Measurements from ENCODE around the gene MOK. TPM values are rescaled to one million over a fixed set of nuclear protein-coding genes. Genes with fewer than 3 reads are reported as not detected.

The MOK gene
- total RNA-seq, 4 donors from 2014 or later = 3.0 to 16.0 (median 11.1) TPM

GRCh38 chr14:102234331-102235264 lies 70.4 kb downstream of the MOK start:
- no peaks in the 10 kb centered on the region for H3K9me3 ChIP-seq
- WGBS, 2 donors (ENCODE audit: low coverage in 1 of 2) = 76 to 77% methylated on average over 26 to 34 of the region's 34 CpGs
- in situ Hi-C loops (cut with MboI; ENCODE audit: low pct_ligation_motif_present in 1 of 4, low pct_unique_long_range_greater_than_20kb in 1 of 4, low sequenced_read_pairs in 3 of 4) (loop anchor here in 2 of 4 donors (5.0 to 10.0 kb wide), 2 partner anchors 78 to 80 kb away; partner anchors contain the start of gene ZNF839 (in 1 of the 2)), intact Hi-C loops (cut with DNase I; ENCODE audit: low total_unique reads) (loop anchor here (2.0 kb wide), 1 partner anchor 80 kb away; no protein-coding TSS in a partner anchor)
- no peaks in the 10 kb centered on the region for H3K27me3 ChIP-seq
- H3K27ac ChIP-seq = no peak overlapping the region
- peaks cover 0 to 8% (median 3%) of the 10 kb centered on the region in 4 donors for H3K4me1 ChIP-seq
- DNase-seq = no peak
- H3K4me3 ChIP-seq = no peak overlapping the region
- no peaks in the 10 kb centered on the region for H3K36me3 ChIP-seq
- TF ChIP-seq EP300 (IDR thresholded peaks at IDR 0.05; ENCODE audit: low read depth) = no peak
- no peak for TF ChIP-seq POLR2AphosphoS5 (IDR thresholded peaks at IDR 0.05)
- no peak for TF ChIP-seq POLR2A (IDR thresholded peaks at IDR 0.05)
- TF ChIP-seq, protein P1, sequence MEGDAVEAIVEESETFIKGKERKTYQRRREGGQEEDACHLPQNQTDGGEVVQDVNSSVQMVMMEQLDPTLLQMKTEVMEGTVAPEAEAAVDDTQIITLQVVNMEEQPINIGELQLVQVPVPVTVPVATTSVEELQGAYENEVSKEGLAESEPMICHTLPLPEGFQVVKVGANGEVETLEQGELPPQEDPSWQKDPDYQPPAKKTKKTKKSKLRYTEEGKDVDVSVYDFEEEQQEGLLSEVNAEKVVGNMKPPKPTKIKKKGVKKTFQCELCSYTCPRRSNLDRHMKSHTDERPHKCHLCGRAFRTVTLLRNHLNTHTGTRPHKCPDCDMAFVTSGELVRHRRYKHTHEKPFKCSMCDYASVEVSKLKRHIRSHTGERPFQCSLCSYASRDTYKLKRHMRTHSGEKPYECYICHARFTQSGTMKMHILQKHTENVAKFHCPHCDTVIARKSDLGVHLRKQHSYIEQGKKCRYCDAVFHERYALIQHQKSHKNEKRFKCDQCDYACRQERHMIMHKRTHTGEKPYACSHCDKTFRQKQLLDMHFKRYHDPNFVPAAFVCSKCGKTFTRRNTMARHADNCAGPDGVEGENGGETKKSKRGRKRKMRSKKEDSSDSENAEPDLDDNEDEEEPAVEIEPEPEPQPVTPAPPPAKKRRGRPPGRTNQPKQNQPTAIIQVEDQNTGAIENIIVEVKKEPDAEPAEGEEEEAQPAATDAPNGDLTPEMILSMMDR (IDR thresholded peaks at IDR 0.05) = no peak

DNA sequence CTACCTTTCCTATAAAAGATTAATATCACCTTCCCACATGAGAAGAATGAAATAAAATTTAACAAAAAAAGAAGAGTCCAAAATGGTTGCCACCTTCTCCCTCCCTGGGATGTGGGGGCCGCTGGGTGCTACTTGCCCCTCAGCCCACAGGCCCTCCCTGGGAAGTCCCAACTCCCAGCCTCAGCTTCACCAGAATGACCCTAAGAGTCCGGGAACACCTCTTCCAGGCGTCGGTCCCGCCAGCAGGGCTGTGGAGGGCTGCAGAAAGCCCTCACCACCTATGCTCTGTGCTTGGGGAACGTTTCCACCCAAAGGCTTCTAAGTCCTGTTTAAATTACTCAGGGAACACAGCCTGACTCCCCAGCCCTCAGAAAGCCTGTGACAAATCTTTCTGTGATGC lies 71.9 kb downstream of the MOK start:
- WGBS, 2 donors (ENCODE audit: low coverage in 1 of 2) = 85% methylated on average over 6 of the region's 6 CpGs; no CpG with 5 or more reads in 1 of the 2 donors
- Histone ChIP-seq H3K9me3 (no peaks in the 10 kb centered on the region), H3K4me1 (peaks cover 0 to 8% (median 3%) of the 10 kb centered on the region in 4 donors), H3K27me3 (no peaks in the 10 kb centered on the region), H3K4me3 (no peak overlapping the region), H3K36me3 (no peaks in the 10 kb centered on the region), H3K27ac (no peak overlapping the region)
- in situ Hi-C loops (cut with MboI; ENCODE audit: low pct_ligation_motif_present in 1 of 4, low pct_unique_long_range_greater_than_20kb in 1 of 4, low sequenced_read_pairs in 3 of 4) (loop anchor here in 1 of 4 donors (10.0 kb wide), 1 partner anchor 82 kb away; the partner anchor contains the start of gene ZNF839), intact Hi-C loops (cut with DNase I; ENCODE audit: low total_unique reads) (no loop called here)
- no peak for DNase-seq
- no peak for TF ChIP-seq POLR2A (IDR thresholded peaks at IDR 0.05)
- TF ChIP-seq POLR2AphosphoS5 (IDR thresholded peaks at IDR 0.05) = no peak
- no peak for TF ChIP-seq EP300 (IDR thresholded peaks at IDR 0.05; ENCODE audit: low read depth)
- TF ChIP-seq, protein P1 (IDR thresholded peaks at IDR 0.05) = no peak

- DNase-seq = no peak
- 85% methylated on average over 9 of the region's 9 CpGs; no CpG with 5 or more reads in 1 of the 2 donors for WGBS, 2 donors (ENCODE audit: low coverage in 1 of 2)
- intact Hi-C loops (cut with DNase I; ENCODE audit: low total_unique reads) = no loop called here
These were observed 72.7 kb downstream of the MOK start for GRCh38 chr14:102232348-102232625.

More at GRCh38 chr14:102232348-102232625, 72.7 kb downstream of the MOK start:
- Histone ChIP-seq H3K4me3 (no peak overlapping the region), H3K36me3 (no peaks in the 10 kb centered on the region), H3K9me3 (no peaks in the 10 kb centered on the region), H3K4me1 (peaks cover 0 to 8% (median 3%) of the 10 kb centered on the region in 4 donors), H3K27me3 (no peaks in the 10 kb centered on the region), H3K27ac (no peak overlapping the region)
- in situ Hi-C loops (cut with MboI; ENCODE audit: low pct_ligation_motif_present in 1 of 4, low pct_unique_long_range_greater_than_20kb in 1 of 4, low sequenced_read_pairs in 3 of 4) = loop anchor here in 1 of 4 donors (10.0 kb wide), 1 partner anchor 83 kb away; the partner anchor contains the start of gene ZNF839
- TF ChIP-seq, protein P1 (IDR thresholded peaks at IDR 0.05) = no peak
- no peak for TF ChIP-seq POLR2AphosphoS5 (IDR thresholded peaks at IDR 0.05)
- TF ChIP-seq EP300 (IDR thresholded peaks at IDR 0.05; ENCODE audit: low read depth) = no peak
- TF ChIP-seq POLR2A (IDR thresholded peaks at IDR 0.05) = no peak
